ENCODE data around the gene TIMM17B.
"Not testable (repeated sequence)": the region's sequence is repeated elsewhere in the genome, so short reads cannot be mapped to it uniquely, and the experiment has no call there.

The TIMM17B gene

GRCh38 chrX:48894891-48895290 is 2.7 kb downstream of the TIMM17B start:
- DNase-seq (ENCODE audit: low spot score): no peak
- Mint-ChIP-seq H3K4me1 (ENCODE audit: low read depth) (peaks cover 21% of the 10 kb centered on the region), H3K4me3 (no peak overlapping the region), H3K9me3 (no peaks in the 10 kb centered on the region), H3K36me3 (ENCODE audit: low read depth) (peaks cover 8% of the 10 kb centered on the region), H3K27me3 (ENCODE audit: low read depth) (peaks cover 3% of the 10 kb centered on the region), H3K27ac (no peak overlapping the region)

GRCh38 chrX:48893556-48894348 is 3.8 kb downstream of the TIMM17B start:
- no peak for DNase-seq (ENCODE audit: low spot score)
- peaks cover 3% of the 10 kb centered on the region for H3K27me3 Mint-ChIP-seq (ENCODE audit: low read depth)
- H3K4me3 Mint-ChIP-seq: no peak overlapping the region
- H3K4me1 Mint-ChIP-seq (ENCODE audit: low read depth): peaks cover 21% of the 10 kb centered on the region
- H3K27ac Mint-ChIP-seq: no peak overlapping the region
- H3K9me3 Mint-ChIP-seq: no peaks in the 10 kb centered on the region
- H3K36me3 Mint-ChIP-seq (ENCODE audit: low read depth): peaks cover 8% of the 10 kb centered on the region

- H3K4me1 Mint-ChIP-seq (ENCODE audit: low read depth): peaks cover 21% of the 10 kb centered on the region
- H3K27me3 Mint-ChIP-seq (ENCODE audit: low read depth): peaks cover 3% of the 10 kb centered on the region
- H3K36me3 Mint-ChIP-seq (ENCODE audit: low read depth): peaks cover 6% of the 10 kb centered on the region
- peak overlapping the region; percentile 8 for H3K27ac Mint-ChIP-seq
- no peak for DNase-seq (ENCODE audit: low spot score)
- H3K4me3 Mint-ChIP-seq: no peak overlapping the region
- no peaks in the 10 kb centered on the region for H3K9me3 Mint-ChIP-seq
Observed at GRCh38 chrX:48892896-48893295, 4.7 kb downstream of the TIMM17B start.

- H3K4me1 Mint-ChIP-seq (ENCODE audit: low read depth): peaks cover 18% of the 10 kb centered on the region
- H3K27ac Mint-ChIP-seq: peak overlapping the region; percentile 67
- no peaks in the 10 kb centered on the region for H3K9me3 Mint-ChIP-seq
- H3K27me3 Mint-ChIP-seq (ENCODE audit: low read depth): peaks cover 3% of the 10 kb centered on the region
- DNase-seq (ENCODE audit: low spot score): peak; percentile 77
- H3K4me3 Mint-ChIP-seq: peak overlapping the region; percentile 71
- H3K36me3 Mint-ChIP-seq (ENCODE audit: low read depth): peaks cover 6% of the 10 kb centered on the region
Observed at GRCh38 chrX:48891402-48892288, 5.9 kb downstream of the TIMM17B start.

- Mint-ChIP-seq H3K36me3 (ENCODE audit: low read depth) (peaks cover 6% of the 10 kb centered on the region), H3K4me3 (peak overlapping the region; percentile 96), H3K4me1 (ENCODE audit: low read depth) (peaks cover 14% of the 10 kb centered on the region), H3K9me3 (no peaks in the 10 kb centered on the region), H3K27ac (peak overlapping the region; percentile 85), H3K27me3 (ENCODE audit: low read depth) (peaks cover 3% of the 10 kb centered on the region)
- DNase-seq (ENCODE audit: low spot score): peak; percentile 16
Observed at GRCh38 chrX:48890934-48891401, 6.6 kb downstream of the TIMM17B start.

- Mint-ChIP-seq H3K36me3 (ENCODE audit: low read depth) (peaks cover 6% of the 10 kb centered on the region), H3K4me3 (peak overlapping the region; percentile 96), H3K27ac (peak overlapping the region; percentile 85), H3K9me3 (no peaks in the 10 kb centered on the region), H3K27me3 (ENCODE audit: low read depth) (peaks cover 3% of the 10 kb centered on the region), H3K4me1 (ENCODE audit: low read depth) (peaks cover 14% of the 10 kb centered on the region)
- no peak for DNase-seq (ENCODE audit: low spot score)
Observed at GRCh38 chrX:48890296-48890925, 7.2 kb downstream of the TIMM17B start.

- H3K4me3 Mint-ChIP-seq; H3K36me3 Mint-ChIP-seq (ENCODE audit: low read depth); H3K4me1 Mint-ChIP-seq (ENCODE audit: low read depth); H3K27me3 Mint-ChIP-seq (ENCODE audit: low read depth); DNase-seq (ENCODE audit: low spot score); H3K27ac Mint-ChIP-seq; H3K9me3 Mint-ChIP-seq: not testable (repeated sequence)
Observed at GRCh38 chrX:48886586-48886985, 11.0 kb downstream of the TIMM17B start.

- no peaks in the 10 kb centered on the region for H3K27me3 Mint-ChIP-seq (ENCODE audit: low read depth)
- DNase-seq (ENCODE audit: low spot score): no peak
- no peak overlapping the region for H3K4me3 Mint-ChIP-seq
- no peaks in the 10 kb centered on the region for H3K36me3 Mint-ChIP-seq (ENCODE audit: low read depth)
- no peaks in the 10 kb centered on the region for H3K4me1 Mint-ChIP-seq (ENCODE audit: low read depth)
- no peak overlapping the region for H3K27ac Mint-ChIP-seq
- H3K9me3 Mint-ChIP-seq: no peaks in the 10 kb centered on the region
Observed at GRCh38 chrX:48883729-48884128, 13.8 kb downstream of the TIMM17B start.

- H3K36me3 Mint-ChIP-seq (ENCODE audit: low read depth); H3K4me3 Mint-ChIP-seq; H3K27me3 Mint-ChIP-seq (ENCODE audit: low read depth); H3K4me1 Mint-ChIP-seq (ENCODE audit: low read depth); H3K27ac Mint-ChIP-seq; DNase-seq (ENCODE audit: low spot score); H3K9me3 Mint-ChIP-seq: not testable (repeated sequence)
Observed at GRCh38 chrX:48876944-48877343, 20.6 kb downstream of the TIMM17B start.

GRCh38 chrX:48872017-48872416 is 25.6 kb downstream of the TIMM17B start:
- not testable (repeated sequence) for H3K36me3 Mint-ChIP-seq (ENCODE audit: low read depth); H3K27me3 Mint-ChIP-seq (ENCODE audit: low read depth); H3K4me3 Mint-ChIP-seq; H3K9me3 Mint-ChIP-seq; DNase-seq (ENCODE audit: low spot score); H3K27ac Mint-ChIP-seq; H3K4me1 Mint-ChIP-seq (ENCODE audit: low read depth)

- H3K27ac Mint-ChIP-seq: no peak overlapping the region
- H3K4me1 Mint-ChIP-seq (ENCODE audit: low read depth): no peaks in the 10 kb centered on the region
- H3K4me3 Mint-ChIP-seq: no peak overlapping the region
- peaks cover 5% of the 10 kb centered on the region for H3K27me3 Mint-ChIP-seq (ENCODE audit: low read depth)
- no peaks in the 10 kb centered on the region for H3K36me3 Mint-ChIP-seq (ENCODE audit: low read depth)
- H3K9me3 Mint-ChIP-seq: no peaks in the 10 kb centered on the region
- no peak for DNase-seq (ENCODE audit: low spot score)
Observed at GRCh38 chrX:48864210-48864609, 33.4 kb downstream of the TIMM17B start.

GRCh38 chrX:48854898-48855297 is 42.7 kb downstream of the TIMM17B start:
- peaks cover 6% of the 10 kb centered on the region for H3K4me1 Mint-ChIP-seq (ENCODE audit: low read depth)
- no peak overlapping the region for H3K27ac Mint-ChIP-seq
- H3K36me3 Mint-ChIP-seq (ENCODE audit: low read depth): no peaks in the 10 kb centered on the region
- no peak for DNase-seq (ENCODE audit: low spot score)
- peaks cover 20% of the 10 kb centered on the region for H3K27me3 Mint-ChIP-seq (ENCODE audit: low read depth)
- H3K4me3 Mint-ChIP-seq: no peak overlapping the region
- H3K9me3 Mint-ChIP-seq: no peaks in the 10 kb centered on the region

GRCh38 chrX:48854121-48854804 is 43.3 kb downstream of the TIMM17B start:
- DNase-seq (ENCODE audit: low spot score); H3K36me3 Mint-ChIP-seq (ENCODE audit: low read depth); H3K9me3 Mint-ChIP-seq; H3K4me1 Mint-ChIP-seq (ENCODE audit: low read depth); H3K27ac Mint-ChIP-seq; H3K4me3 Mint-ChIP-seq: not testable (repeated sequence)
- H3K27me3 Mint-ChIP-seq (ENCODE audit: low read depth): peaks cover 20% of the 10 kb centered on the region
